Stimulated activated CD8-positive, alpha-beta memory T cell treated with anti-CD3 and anti-CD28 coated beads, Interleukin-4, amount 100 ng/mL, for 4 hours (primary cell): Measurements from ENCODE around the gene SNED1.
"Not testable (repeated sequence)": the region's sequence is repeated elsewhere in the genome, so short reads cannot be mapped to it uniquely, and the experiment has no call there.

ENCODE experiments used
- DNase-seq, 2 donors: peaks; one replicate each; pipeline ENCODE4 v3.0.0-alpha.2; 2020; ENCODE audit warnings: low read depth in 2 of 2, low spot score in 1 of 2

Gene SNED1

DNA sequence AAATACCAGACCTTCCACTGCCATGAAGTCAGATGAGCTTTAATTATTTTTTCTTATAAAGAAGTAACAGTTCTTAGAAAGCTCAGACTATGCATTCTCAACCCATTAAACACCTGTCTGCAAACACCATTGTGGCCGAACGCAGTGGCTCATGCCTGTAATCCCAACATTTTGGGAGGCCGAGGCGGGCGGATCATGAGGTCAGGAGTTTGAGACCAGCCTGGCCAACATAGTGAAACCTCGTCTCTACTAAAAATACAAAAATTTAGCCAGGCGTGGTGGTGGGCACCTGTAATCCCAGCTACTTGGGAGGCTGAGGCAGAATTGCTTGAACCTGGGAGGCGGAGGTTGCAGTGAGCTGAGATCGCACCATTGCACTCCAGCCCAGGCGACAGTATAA is 106.2 kb downstream of the SNED1 start:
- DNase-seq: not testable (repeated sequence)

- DNase-seq: no peak
These were observed 107.2 kb downstream of the SNED1 start for GRCh38 chr2:241105641-241106040.

DNA sequence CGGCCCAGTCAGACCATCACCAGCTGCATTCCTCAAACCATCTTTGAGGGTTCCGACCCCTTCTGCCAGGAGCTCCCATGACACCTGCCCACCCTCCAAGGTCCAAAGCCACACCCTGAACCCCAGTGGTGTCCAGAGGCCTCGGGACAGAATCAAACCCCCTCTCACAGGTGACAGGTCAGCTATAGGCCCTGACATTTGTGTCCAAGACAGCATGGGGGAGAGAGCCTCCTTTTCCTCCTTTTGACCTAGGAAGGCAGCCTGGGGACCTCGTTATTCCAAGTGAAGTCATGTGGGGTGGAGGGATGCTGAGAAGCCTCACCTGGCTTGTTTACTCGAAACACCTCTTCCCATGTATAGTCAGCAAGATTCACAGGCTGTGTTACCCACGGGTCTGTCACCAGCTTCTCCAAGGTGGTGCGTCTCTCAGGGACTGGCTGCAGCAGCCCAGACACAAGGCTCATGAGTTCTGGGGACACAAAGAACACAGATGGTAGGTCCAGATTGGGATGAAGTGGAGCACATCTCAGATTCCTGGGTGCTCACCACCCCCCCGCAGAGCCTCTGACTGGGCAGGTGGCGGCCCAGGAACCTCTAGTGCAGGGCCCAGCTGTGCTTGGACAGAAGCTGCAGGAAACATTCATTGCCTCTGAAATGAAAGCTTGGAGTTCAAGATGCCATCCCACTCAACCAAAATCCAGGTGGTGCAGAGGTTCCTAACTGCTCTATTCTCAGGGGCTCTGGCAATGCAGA is 108.8 kb downstream of the SNED1 start:
- no peak for DNase-seq

- DNase-seq: no peak
These were observed 110.1 kb downstream of the SNED1 start for GRCh38 chr2:241108271-241109209.

DNA sequence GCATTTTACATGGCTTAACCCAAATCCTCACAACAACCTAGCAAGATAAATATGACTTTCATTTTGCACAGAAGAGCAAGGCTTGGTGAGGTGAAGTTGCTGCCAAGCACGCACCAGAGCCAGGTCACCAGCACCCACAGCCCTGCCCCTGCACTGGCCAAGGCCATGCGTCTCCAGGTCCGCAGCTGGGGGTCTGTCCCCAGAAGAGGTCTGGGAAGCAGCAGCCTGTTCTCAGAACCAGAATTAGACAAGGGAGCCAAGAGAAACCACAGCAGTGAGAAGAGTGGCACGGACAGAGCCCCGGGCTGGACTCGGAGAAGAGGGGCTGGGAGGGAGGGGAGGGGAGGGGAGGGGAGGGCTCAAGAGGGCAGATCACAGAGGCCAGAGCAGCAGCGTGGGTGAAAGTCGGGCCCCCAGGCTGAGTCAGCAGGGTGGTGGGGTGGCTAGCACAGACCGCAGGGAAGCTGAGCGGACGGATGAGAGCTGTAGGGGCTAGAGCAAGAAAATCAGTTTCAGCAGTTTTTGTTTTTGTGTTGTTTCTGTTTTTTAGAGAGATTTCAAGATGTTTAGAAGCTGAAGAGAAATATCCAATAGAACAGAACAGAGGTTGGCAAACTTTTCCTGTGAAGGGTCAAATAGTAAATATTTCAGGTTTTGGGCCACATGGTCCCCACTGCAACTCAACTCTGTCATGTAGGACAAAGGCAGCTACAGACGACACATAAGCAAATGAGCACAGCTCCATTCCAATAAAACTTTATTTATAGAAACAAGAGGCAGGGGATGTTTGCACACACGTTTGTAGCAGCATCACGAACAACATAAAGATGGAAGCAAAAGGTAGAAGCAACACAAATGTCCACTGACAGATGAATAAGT is 111.0 kb downstream of the SNED1 start:
- DNase-seq: no peak

GRCh38 chr2:241110089-241110606 is 111.7 kb downstream of the SNED1 start:
- no peak for DNase-seq

GRCh38 chr2:241110607-241111439 is 112.4 kb downstream of the SNED1 start:
- no peak for DNase-seq

- DNase-seq: no peak
These were observed 113.0 kb downstream of the SNED1 start for GRCh38 chr2:241111440-241111805.

DNA sequence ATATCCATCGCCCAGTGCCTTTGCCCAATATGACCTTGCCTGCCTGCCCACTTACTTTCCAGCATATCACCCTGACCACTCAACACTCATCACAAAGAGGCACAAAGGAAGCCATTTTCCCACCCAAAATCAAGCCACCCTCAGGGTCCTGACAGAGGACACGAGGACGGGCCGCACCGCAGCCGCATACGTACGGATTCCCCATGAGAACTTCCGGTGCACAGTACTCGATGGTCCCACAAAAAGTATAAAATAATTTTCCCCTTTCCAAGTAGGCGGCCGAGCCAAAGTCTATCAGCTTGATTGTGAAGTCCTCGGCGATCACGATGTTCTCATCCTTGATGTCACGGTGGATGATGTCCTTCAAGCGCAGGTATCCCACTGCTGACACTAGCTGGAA is 113.6 kb downstream of the SNED1 start:
- DNase-seq: no peak

DNA sequence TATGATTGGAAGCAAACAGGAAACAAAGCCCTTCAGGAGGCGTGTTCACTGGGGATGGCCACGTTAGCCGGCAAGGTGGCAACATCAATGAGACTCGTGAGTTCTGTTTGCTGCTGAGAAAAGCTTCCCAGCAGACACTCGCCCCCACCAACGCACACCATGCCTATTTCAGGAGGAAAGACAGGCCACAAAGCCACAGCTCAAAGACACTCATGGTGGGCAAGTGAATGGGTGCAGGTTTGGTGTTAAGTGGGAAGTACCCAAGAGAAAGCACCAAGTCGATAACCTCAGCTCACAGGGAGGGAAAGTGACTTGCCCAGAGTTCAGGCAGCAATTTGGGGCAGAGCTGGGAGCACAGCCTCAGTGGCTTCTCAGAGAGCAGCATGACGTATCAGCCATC is 114.2 kb downstream of the SNED1 start:
- DNase-seq: peak in 1 of 2 donors; percentile 38

DNA sequence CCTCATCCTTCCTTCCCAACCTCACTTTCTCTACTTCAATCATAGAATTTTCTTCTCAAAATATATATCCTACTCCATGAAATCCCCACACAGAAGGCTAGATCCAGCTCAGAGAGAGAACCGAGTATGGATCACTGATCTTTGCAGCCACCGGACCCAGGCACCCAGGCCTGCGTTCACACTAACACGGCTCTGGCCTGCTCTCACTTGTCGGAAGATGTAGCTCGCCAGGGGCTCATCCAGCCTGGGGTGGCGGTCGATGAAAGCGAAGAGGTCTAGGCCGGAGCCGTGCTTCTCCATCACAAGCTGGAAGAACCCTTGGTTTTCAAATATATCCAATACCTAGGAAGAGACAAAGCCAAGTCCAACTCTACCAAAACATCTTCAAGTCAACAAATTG is 116.4 kb downstream of the SNED1 start:
- no peak for DNase-seq

DNA sequence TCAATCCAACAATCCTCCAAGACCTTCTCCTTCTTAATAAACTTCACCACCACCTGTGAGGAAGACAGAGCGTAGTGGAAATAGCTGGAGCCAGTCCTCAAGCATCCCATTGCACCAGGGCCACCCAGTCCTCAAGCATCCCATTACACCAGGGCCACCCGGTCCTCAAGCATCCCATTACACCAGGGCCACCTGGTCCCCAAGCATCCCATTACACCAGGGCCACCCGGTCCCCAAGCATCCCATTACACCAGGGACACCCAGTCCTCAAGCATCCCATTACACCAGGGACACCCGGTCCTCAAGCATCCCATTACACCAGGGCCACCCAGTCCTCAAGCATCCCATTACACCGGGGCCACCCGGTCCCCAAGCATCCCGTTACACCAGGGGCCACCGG is 116.9 kb downstream of the SNED1 start:
- no peak for DNase-seq

GRCh38 chr2:241116606-241117560 is 118.5 kb downstream of the SNED1 start:
- DNase-seq: no peak

DNA sequence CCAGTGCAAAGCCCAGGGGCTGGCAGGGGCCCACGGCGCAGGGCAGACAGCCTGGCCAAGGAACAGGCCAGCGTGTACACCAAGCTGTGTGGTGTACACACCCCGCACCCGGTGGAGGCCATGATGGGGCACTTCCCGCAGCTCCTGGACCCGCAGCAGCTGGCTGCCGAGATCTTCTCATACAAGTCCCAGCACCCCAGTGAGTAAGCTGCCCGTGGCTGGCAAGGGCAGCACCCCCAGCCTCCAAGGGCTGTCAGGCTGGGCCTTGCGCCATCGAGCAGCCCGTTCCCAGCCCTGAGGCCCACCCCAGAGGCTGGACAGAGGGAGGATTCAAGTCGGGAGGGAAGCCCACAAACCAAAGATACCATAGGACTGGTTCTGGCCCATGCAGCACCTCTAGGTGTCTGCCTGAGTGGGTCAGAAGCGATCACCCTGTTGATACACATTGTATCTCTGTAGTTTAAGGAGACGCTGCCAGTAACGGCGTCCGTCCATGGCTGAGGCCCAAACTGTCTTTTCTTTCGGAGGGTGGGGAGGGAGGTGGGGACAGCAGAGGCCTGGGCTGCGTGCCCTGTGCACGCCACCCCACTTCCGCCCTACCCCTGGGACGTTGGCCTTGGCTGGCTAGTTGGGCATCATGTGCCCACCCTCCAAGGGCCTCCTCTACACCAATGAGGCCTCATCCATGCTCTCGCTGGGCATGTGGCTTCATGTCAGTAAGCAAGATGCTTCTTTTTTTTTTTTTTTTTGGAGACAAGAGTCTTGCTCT is 120.5 kb downstream of the SNED1 start:
- DNase-seq: no peak

DNA sequence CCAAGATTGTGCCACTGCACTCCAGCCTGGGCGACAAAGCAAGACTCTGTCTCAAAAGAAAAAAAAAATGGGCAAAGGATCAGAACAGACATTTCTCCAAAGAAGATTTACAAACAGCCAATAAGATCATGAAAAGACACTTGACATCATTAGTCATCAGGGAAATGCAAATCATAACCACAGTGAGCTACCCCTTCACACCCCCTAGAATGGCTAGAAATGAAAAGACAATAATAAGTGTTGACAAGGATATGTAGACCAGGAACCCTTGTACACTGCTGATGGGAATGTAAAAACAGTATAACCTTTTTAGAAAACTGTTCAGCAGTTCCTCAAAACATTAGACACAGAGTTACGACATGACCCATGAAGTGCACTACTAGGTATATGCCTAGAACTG is 122.0 kb downstream of the SNED1 start:
- no peak for DNase-seq

DNA sequence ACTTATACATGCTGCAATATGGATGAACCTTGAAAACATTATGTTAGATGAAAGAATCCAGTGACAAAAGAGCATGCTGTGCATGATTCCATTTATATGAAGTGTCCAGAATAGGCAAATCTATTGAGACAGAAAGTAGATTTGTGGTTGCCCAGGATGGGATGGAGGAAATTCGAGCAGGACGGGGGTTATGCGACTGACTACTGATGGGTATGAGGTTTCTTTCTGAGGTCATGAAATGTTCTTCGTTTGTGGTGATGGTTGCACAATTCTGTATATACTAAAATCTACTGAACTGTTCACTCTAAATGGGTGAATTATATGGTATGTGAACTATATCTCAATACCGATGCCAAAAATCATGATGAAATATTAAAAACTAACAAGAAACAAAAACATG is 122.6 kb downstream of the SNED1 start:
- DNase-seq: no peak

DNA sequence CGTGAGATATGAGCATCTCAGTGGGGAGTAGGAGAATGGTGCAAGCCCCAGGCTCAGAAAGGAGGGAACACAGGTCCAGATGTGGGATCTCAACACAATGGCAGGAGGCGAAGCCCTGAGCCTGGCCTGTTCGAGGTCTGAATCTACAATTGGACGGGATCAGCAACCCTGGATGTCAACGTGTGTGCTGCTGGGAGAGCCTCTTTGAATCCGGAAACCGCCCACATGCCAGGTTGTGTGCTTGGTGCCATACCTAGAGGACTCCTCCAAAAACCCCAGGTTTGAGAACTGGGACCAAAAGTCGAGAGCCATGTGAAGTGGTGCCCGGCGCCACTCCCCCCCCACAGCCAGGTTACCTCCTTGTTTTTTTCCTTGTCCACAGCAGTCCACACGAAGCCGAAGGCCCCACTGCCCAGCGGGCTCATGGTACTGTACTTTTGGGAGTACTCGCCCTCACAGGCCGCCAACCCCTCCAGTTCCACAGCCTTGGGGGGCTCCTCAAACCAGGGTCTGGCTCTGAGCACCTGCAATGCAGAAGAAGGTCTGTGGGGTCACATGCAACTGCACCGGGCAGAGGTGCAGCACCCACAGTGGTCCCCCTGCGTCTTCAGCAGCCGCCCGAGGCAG is 124.1 kb downstream of the SNED1 start:
- DNase-seq: no peak
